ENCODE data around the gene UBE2V1.
"Not testable (repeated sequence)": the region's sequence is repeated elsewhere in the genome, so short reads cannot be mapped to it uniquely, and the experiment has no call there.

Gene UBE2V1

DNA sequence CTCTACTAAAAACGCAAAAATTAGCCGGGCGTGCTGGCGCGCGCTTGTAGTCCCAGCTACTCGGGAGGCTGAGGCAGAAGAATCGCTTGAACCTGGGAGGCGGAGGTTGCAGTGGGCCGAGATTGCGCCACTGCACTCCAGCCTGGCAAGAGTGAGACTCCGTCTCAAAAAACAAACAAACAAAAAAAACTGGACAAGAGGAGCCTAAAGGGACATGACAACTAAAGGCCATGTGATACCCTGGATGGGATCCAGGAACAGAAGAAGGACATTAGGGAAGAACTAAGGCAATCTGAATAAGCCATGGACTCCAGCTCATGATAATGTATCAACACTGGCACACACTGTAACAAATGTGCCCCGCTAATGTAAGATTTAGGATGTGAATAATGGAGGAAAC is 24.8 kb upstream of the UBE2V1 start:
- not testable (repeated sequence) for DNase-seq (ENCODE audit: low spot score)

DNA sequence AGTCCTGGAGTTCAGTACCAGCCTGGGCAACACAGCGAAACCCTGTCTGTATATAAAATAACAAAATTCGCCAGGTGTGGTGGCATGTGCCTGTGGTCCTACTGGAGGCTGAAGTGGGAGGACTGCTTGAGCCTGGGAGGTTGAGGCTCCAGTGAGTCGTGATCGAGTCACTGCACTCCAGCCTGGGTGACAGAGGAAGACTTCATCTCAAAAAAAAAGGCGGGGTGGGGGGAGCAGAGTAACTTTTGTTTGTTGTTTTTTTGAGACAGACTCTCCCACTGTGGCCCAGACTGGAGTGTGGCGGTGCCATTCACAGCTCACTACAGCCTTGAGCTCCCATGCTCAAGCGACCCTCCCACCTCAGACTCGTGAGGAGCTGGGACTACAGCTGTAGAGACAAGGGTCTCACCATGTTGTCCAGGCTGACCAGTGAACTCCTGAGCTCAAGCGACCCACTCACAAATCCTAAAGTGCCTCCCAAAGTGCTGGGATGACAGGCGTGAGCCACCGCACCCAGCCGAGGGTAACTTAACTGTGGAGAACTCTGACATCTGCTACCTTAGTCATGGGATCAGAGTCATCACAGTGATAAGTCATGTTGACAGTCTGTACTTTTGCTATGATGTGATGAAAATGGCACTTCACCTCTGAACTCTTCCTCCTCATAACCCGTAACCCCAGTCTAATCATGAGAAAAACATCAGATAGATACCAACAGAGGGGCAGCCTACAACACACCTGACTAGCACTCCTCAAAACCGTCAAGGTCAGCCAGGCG is 24.1 kb upstream of the UBE2V1 start:
- DNase-seq (ENCODE audit: low spot score): no peak

DNA sequence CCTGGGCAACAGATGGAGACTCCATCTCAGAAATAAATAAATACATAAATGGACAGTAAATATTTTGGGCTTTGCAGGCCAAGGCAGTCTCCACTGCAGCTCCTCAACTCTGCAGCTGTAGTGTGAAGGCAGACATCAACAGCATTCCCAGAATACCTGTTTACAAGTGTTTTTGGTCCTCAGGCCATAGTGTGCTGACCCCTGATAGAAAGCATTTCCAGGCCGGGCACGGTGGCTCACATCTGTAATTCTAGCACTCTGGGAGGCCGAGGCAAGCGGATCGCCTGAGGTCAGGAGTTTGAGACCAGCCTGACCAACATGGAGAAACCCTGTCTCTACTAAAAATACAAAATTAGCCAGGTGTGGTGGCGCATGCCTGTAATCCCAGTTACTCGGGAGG is 22.2 kb upstream of the UBE2V1 start:
- not testable (repeated sequence) for DNase-seq (ENCODE audit: low spot score)

DNA sequence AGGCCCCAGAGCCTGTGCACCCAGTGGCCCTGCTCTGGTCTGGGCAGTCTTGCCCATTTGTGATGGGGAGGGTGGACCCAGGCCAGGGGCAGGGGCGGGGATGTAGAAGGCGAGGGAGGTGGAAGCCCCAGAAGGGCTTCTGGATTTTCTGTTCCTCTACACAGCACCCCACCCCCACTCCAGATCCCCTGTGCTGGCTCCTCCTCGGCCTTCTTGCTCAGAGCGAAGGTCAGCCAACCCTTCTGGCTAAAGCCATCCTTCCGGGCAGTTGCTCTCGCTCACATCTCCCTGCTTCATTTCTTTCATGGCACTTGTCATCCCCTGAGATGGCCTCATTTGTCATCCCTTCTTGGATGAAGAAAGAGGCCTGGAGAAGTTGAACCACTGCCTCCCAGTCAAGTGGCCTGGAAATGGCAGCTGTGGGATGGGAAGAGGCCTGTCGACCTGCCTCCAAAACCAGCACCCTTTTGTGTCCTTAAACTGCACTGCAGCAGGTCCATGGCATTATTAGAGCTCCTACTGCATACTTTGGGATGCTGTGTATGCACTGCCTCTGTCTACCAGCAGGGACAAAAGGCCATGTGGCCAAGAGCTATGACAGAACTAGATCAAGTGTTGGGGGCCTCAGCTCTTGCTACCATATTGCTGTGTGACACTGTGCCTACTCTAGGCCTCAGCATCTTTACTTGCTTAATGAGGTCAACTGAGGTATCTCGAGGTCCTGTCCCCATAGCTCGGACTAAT is 20.7 kb upstream of the UBE2V1 start:
- no peak for DNase-seq (ENCODE audit: low spot score)

DNA sequence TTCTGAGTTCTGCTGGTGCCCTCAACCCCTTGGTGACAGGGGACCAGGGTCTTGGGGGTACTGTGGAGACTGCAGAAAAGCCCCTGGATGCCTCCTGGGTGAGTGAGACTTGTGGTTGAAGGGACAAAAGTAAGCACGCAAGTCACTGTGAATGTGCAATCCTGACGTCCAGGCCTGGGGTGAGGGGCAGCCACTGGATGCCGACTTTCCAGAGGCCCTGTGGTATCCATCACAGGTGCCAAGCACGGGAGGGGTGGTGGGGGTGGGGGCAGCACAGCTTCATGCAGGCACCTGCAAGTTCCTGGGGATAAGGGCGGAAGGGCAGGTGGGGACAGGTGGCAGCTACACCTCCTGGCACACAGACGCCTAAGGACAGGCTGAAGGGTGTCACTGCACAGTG is 20.1 kb upstream of the UBE2V1 start:
- DNase-seq (ENCODE audit: low spot score): no peak

DNA sequence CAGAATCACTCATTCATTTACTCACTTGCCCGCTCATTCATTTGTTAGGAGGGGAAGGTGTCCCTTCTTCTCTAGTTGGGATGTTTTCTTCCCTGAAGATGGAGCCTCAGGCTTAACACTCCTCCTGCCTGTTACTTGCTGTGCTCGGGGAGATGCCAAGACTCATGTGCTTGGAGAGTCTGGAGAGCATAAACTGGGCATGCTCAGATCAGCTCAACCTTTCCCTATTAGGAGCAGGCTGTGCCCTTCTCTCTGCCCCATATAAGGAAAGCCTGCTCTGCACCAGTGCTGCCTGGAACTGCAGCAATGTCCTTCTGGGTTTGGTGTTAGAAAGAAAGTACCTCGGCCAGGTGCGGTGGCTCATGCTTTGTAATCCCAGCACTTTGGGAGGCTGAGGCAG is 18.0 kb upstream of the UBE2V1 start:
- no peak for DNase-seq (ENCODE audit: low spot score)

DNA sequence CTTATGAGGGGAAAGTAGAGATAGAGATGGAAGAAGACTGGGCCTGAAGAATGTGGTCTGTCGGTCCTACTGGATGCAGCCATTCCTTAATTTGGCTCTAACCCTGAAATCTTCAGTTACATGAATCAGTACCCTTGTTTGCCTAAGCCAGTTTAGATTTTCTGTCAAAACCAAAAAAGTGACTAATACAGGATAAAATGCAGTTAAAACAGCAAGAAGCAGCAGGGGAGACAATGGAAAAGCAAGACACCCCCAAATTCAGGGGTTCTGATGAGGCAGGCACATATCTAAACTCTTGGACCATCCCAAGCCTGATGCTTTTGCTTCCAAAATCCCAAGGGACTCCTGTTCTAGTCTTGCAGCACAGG is 17.4 kb upstream of the UBE2V1 start:
- DNase-seq (ENCODE audit: low spot score): no peak

DNA sequence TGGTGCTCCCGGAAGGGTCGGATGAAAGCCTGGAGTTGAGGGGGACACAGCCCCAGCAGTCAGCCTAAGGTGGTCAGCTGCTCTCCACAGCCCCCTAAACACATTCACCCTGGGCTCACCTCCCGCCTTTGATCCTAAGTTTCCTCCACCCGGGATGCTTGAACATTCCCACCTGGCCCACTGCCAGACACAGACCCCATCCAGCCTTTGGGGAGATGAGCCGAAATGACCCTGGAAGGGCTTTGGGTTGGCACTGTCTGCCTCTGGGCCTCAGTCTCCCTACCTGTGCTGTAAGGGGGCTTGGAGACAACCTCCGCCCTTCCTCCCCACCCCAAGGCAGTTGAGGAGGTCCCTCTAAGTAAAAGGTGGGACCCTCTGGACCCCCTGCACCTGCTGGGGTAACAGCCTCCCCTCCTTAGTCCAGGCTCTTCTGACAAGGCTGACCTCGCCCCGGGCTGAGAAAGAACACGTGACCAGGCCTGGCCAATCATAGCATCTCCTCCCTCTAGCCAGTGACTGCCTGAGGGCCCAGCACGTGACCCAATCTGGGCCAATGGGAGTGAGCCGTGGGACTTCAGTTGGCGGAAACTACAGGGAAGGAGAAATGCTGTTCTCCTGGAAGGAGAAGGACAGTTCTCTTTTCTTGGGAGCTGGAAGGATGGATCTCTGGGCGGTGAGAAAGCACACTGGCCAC is 16.9 kb upstream of the UBE2V1 start:
- DNase-seq (ENCODE audit: low spot score): no peak

DNA sequence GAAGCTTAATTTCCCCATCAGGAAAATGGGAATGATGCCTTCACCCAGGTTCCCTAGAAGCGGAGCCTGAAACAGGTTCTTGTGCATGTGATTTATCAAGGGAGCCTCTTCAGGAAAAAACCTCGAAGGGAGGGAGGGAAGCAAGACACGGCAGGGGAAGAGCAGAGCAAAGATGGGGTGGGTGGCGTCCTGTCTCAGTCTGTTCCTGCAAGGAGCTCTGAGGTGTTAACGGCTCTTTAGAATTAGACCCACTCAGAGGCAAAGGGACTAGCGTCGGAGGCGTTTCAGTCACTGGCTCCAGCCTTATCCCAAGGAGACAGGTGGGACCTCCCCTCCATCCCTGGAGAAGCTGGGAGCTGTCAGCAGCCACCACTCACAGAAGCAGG is 15.6 kb upstream of the UBE2V1 start:
- DNase-seq (ENCODE audit: low spot score): no peak

DNA sequence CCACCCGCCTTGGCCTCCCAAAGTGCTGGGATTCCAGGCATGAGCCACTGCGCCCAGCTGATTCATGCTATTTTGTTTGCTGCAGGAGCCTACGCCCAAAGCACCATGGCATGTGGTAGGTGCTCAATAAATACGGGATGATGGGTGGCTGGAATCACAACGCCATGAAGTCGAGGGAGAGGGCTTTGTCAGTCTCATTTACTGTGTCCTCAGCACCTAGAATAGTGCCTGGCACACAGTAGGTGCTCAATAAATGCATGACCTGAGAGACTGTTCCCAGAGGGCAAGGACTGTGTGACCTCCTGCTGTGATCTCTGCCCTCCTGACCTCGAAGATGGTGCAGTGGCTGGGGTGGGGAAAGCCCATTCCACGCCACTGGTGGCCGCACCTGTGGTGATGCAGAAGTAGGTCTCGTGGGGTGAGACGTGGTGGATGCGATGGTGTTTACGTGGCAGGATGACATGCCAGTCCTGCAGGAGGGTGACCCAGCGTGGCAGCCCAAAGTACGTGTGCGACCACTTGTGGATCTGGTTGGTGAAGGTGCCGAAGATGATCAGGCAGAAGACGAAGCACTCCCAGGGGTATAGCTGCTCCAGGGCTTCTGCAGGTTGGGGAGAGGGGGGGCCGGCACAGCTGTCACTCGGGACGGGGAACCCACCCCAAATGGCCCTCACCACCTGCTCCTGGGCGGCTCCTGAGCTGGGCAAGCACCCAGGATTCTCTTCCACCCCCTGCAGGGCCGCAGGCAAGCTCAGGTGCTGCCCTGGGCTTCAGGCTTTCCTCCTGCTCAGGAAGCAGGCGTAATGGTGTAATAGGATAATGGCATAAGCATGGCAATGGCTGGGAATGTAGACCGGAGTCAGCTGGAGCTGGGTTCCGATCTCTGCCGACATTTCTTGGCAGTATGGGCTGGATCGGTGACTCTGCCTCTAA is 14.9 kb upstream of the UBE2V1 start:
- DNase-seq (ENCODE audit: low spot score): no peak

DNA sequence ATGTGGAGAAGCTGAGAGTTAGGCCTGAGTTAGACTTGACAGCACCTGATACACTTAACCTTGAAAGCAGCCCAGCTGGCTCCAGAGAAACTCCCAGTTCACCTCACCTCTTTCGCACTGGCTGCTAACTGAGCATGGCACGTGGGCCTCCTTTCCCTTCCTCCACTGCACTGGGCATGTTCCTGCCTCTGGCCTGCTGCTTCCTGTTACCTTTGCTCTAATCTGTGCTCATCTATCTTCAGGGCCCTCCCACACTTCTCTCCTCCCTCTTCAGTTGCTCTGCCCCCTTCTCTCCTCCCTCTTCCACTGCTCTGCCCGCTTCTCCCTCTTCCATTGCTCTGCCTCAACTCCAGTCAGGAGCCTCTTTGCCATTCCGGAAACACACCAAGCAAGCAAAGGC is 13.7 kb upstream of the UBE2V1 start:
- DNase-seq (ENCODE audit: low spot score): no peak

DNA sequence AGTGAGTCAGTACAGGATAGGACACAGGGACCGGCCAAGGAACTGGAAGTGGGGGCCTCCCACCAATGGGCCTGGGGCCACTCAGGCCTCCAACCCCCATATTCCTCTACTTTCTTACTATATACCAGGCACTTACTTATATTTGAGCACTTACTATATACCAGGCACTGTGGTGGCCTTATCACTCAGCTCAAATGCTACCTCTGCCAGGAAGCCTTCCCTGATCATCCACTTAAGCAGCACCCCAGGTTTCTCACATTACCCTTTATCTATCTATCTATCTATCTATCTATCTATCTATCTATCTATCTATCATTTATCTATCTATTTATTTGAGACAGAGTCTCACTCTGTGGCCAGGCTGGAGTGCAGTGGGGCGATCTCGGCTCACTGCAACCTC is 12.3 kb upstream of the UBE2V1 start:
- DNase-seq (ENCODE audit: low spot score): no peak

DNA sequence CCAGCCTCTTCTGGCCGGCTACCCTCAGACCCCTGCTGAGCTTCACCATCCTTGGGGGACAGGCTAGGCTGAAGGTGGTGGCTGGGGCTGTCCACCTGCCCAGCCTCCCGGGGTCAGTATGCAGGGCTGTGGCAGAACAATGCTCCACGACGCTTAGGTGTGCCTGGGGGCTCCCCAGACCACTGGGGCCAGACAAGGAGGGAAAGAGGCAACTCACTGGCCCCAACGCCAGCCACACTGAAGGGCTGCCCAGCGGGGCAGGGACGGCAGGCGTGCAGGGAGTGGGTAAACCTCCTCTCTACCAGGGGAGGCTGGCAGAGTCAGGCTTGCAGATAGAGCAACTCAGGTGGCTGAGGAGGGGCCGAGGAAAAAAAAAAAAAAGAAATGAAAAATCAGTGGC is 11.5 kb upstream of the UBE2V1 start:
- DNase-seq (ENCODE audit: low spot score): no peak

DNA sequence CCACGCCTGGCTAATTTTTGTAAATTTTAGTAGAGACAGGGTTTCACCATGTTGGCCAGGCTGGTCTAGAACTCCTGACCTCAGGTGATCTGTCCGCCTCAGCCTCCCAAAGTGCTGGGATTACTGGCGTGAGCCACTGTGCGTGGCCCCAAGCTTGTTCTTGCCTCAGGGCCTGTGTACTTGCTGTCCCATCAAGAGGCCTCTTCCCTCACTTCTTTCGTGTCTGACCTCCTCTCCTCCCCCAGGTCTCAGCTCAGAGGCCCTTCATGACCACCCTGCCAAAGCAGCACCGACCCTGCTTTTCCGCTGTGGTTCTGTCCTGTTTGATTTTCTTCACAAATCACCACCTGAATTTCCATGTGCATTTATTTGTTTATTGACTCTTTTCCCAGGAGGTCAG is 10.5 kb upstream of the UBE2V1 start:
- no peak for DNase-seq (ENCODE audit: low spot score)

DNA sequence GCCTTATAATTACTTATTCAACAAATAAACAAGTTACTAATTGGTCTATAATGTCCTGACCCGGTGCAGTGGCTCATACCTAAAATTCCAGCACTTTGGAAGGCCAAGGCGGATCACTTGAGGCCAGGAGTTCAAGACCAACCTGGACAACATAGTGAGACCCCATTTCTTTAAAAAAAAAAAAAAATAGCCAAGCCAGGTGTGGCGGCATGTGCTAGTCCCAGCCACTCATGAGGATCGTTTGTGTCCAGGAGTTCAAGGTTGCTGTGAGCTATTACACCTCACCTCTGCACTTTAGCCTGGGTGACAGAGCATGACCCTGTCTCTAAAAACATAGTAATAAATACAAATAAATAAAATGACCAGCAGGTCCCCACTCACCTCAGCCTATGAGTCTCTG is 9.8 kb upstream of the UBE2V1 start:
- DNase-seq (ENCODE audit: low spot score): no peak

DNA sequence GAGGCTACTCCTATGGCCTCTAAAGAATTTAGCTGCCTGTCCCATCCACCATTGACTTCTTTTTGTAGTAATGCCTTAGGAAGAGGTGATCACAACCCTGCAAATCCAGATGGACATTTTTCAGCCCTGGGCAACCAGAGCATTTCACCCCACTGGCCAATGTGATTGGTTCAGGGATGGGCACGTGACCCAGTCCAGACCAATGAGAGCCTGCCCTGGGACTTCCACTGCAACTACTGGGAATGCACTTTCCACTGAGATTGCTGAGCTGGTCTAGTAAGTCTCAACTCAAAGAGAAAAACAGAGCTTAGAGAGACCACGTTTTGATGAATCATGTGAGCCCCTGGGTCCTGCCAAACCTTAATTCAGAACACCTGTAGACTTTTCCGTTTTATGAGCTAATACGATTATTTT is 8.9 kb upstream of the UBE2V1 start:
- DNase-seq (ENCODE audit: low spot score): no peak

DNA sequence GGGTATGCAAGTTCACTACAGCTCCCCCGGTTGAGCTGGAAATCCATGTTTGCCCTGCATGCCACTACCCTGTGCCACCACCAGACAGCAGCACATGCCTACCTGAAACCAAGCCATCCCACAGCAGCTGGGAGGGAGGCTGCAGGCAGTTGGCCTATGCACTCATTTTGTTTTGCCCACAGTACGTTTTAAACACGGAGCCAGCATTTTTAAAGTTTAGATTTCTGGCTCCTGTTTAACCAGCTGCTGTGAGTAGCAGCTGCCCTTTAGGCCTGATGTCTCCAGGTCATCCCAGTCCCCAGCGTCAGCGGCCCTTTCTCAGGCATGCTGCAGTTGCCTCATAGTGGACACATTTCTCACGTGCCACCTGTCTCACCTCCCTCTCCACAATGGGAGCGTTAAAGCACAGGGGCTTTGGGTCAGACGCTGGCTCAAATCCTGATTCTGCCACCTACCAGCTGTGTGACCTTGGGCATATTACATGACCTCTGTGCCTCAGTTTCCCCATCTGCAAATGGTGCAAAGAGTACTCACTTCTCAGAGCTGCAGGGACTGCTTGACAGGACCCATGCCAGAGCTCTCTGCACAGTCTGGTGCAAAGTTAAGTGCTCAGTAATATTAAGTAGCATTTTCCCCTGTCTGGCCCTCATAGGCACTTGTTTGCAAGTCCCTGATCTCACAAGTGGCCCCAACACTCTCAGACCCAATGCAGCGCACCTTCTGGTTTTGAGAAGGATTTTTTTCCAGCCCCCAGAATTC is 8.2 kb upstream of the UBE2V1 start:
- DNase-seq (ENCODE audit: low spot score): no peak

DNA sequence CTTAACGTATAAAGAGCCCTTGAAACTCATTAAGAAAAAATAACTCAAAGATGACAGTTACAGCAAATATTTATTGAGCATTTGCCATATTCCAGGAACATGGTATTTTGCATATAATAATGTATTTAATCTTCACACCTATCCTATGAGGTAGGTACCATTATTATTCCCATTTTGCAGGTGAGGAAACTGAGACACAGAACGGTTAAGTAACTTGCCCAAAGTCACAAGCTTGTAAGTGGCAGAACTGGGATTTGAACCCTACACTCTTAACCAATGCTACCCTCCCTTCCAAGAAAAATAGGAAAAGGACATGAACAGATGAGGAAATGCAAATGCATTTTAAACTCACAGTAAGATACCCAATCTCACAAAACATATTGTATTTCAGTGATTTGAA is 5.3 kb upstream of the UBE2V1 start:
- DNase-seq (ENCODE audit: low spot score): no peak

DNA sequence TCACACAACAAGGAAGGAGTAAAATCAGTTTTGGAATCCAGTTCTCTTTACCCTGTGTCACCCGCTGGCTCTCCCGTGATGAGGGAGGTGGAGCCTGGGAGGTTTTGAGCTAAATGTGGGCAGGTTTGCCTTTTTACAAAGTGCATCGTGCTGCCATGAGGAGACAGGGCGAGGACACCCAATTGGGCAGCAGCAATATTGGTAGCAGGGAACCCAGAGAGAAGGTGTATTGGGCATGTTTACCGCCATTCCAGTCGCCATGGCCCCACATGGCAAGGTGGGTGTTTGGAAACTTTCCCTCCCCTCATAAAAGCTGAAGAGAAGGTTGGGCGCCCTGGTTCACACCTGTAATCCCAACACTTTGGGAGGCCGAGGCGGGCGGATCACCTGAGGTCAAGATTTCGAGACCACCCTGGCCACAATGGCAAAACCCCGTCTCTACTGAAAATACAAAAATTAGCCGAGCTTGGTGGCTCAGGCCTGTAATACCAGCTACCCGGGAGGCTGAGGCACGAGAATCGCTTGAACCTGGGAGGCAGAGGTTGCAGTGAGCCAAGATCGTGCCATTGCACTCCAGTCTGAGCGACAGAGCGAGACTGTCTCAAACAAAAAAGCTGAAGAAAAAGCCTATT is 3.5 kb upstream of the UBE2V1 start:
- no peak for DNase-seq (ENCODE audit: low spot score)

DNA sequence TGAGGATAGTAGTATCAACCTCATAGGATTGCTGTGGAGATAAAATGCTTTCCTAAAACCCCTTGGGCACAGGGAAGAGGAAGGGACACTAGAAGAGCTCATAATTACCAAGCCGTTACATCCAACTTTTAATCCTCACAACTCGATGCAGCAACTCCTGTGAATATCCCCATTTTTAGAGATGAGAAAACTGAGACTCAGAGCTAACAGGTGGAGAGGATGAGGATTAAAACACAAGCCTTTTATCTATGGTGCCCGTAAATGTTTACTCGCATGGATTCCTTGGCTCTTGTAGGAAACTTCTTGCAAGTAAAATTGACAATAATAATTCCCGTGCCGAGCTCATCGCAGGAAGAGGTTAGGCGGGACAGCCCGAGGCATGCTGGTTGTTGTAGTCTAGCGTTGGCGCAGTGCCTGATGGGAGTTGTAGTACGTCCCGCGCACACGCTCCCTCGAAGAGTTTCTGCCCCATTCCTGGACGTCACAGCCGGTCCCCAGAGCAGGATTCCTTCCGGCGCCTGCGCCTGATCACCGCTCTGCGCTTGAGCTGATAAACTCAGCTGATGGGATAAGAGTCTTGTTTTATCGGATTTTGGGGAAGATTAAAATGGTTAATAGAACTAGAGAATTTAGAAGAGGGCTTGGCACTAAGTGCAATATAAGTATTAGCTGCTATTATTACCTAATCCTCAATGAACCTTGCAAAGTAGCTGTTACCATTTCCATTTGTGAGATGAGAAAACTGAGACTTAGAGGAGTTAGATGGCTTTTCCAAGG is 2.8 kb upstream of the UBE2V1 start:
- DNase-seq (ENCODE audit: low spot score): peak; percentile 95
